Measurements from ENCODE around the gene CYBRD1.
A peak's percentile ranks its signal among the peaks of the same experiment; 100 is the strongest.

The CYBRD1 gene

GRCh38 chr2:171557363-171557762, 35.1 kb downstream of the CYBRD1 start:
- DNase-seq = no peak

- no peak for DNase-seq
Observed at GRCh38 chr2:171563301-171563700, 41.0 kb downstream of the CYBRD1 start.

- no peak for DNase-seq
Observed at GRCh38 chr2:171564463-171564862, 42.2 kb downstream of the CYBRD1 start.

GRCh38 chr2:171566057-171566456, 43.8 kb downstream of the CYBRD1 start:
- no peak for DNase-seq

GRCh38 chr2:171566753-171567152, 44.5 kb downstream of the CYBRD1 start:
- DNase-seq = no peak

- DNase-seq = no peak
Observed at GRCh38 chr2:171568089-171568488, 45.8 kb downstream of the CYBRD1 start.

- DNase-seq = no peak
Observed at GRCh38 chr2:171571721-171572120, 49.4 kb downstream of the CYBRD1 start.

DNA sequence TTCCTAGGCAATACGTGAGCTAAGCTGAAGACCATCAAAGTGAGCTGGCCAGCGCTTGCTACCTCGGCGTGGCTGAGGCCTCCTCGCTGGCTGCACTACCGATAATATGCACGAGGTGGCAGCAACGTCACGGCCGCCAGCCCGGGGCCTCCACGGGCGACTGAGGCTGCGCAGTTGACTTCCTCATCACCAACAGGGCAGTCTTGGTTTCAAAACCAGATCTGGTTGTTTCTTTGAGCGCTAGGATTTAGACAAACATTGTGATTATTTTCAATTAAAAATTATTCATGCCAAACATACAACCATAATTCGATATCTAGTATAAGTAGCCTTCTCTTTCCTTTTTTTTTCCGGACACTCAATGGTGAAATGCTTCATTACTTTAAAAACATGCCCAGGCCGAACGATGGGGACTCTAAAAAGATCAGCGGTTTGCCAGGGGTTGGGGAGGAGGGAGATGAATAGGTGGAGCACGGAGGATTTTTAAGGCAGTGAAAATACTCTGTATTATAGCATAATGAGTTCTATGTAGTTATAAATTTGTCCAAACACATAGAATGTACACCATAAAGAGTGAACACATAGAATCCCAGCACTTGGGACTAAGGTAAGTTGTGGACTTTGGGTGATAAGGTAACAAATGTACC, 52.0 kb downstream of the CYBRD1 start:
- no peak for DNase-seq

DNA sequence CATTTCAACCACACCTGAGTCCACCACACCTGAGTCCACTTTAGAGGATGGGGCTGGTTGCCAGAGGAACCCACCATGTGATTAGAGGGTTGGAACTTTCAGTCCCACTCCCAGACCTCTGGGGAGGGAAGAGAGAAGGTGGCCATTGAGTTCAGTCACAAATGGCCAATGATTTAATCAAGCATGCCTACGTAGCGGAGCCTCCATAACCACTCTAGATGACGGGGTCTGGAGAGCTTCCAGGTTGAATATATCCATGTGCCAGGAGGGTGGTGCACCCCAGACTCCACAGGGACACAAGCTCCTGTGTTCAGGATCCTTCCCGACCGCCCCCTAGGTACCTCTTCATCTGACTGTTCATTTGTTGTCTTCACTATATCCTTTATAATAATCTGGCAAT, 53.3 kb downstream of the CYBRD1 start:
- DNase-seq = no peak

GRCh38 chr2:171578127-171578803, 56.0 kb downstream of the CYBRD1 start:
- DNase-seq = no peak

- no peak for DNase-seq
Observed at GRCh38 chr2:171579481-171579880, 57.2 kb downstream of the CYBRD1 start.

- no peak for DNase-seq
Observed at GRCh38 chr2:171583566-171583965, 61.3 kb downstream of the CYBRD1 start.

GRCh38 chr2:171584001-171584400, 61.7 kb downstream of the CYBRD1 start:
- no peak for DNase-seq

DNA sequence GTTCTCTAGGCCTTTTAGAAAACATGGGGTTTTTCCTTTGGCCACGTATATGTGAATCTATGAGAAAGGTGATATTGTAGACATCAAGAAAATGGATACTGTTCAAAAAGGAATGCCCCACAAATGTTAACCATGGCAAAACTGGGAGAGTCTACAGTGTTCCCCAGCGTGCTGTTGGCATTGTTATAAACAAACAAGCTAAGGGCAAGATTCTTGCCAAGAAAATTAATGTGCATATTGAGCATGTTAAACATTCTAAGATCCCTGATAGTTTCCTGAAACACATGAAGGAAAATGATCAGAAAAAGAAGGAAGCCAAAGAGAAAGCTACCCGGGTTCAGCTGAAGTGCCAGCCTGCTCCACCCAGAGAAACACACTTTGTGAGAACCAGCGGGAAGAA, 64.9 kb downstream of the CYBRD1 start:
- no peak for DNase-seq

- no peak for DNase-seq
Observed at GRCh38 chr2:171587567-171587966, 65.3 kb downstream of the CYBRD1 start.

GRCh38 chr2:171590116-171590515, 67.8 kb downstream of the CYBRD1 start:
- DNase-seq = no peak

GRCh38 chr2:171592036-171592555, 69.8 kb downstream of the CYBRD1 start:
- no peak for DNase-seq

DNA sequence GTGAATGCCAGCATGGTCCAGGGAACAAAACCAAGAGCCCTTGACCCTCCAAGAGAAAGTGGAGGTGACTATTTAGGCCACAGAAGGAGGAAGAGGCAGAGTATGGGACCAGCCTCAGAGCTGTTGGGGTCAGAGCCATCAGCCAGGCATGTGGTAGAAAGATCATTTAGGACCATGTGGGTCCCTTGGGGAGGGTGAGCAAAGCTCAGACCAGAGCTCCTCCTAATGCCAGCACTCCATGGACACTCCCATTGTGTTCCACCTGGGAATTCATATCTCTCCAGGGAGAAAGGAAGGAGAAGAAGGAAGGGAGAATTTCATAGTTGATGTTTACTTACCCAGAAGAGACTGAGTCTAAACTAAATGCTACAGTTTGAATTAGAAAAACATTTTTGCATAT, 73.2 kb downstream of the CYBRD1 start:
- DNase-seq = no peak

DNA sequence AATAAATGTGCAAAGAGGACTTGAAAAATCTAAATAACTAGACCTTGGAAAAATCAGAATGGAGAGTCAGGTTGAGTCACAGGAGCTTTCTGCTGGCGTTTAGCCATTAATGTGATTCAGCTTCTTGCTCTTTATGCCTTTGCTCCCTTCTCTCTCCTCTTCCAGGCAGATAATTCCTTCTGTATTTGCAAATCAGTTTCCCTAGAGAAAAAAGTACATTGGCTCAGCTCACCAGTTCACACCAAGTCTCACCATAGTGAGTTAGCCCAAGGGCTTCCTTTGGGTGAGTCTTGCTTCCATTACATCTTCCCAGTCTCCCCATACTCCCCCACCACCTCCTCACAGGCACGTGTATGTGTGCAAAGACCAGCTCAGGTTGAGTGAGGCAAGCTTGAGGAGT, 73.6 kb downstream of the CYBRD1 start:
- no peak for DNase-seq

DNA sequence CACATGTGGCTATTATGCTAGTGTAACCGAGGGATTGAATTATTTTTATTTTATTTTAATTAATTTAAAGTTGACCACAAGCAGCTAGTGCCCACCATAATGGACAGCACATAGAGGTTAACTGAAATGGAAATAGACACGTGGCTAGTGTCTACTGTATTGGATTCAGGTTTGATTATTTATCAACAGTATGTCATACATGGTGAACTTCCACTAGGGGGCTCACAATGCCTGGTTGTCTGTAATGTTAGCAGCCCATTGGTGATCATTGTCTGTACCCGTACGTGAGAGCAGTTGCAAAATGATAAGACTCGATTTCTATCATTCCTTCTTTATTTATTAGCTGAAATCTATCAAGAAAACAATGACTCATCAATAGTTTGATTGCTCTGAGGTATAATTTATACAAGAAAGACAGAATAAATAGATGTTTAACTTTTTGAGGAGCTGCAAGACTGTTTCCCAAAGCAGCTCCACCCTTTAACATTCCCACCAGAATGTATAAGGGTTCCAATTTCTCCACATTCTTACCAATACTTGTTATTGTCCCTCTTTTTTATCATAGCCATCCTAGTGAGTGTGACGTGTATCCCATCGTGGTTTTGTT, 76.5 kb downstream of the CYBRD1 start:
- peak; percentile 79 to 81 for DNase-seq

GRCh38 chr2:171600126-171600525, 77.9 kb downstream of the CYBRD1 start:
- DNase-seq = no peak

DNA sequence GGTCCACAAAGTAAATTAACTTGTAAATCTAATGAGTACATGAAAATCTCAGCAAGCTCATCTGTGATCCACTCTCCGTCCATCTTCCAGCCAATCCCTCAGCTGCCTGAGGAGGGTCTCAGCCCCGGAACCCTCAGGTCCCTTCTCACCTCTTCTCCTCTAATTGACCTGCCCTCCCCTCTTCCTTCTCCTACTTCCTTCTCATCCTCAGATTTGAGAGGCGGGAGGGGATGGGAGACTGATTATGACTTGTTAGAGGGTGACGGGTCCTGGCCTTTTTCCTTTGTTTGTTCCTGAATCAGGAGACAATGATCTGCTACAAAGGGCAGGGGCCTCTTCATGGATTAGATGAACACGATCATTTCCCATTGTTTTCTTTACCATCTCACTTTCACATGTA, 80.1 kb downstream of the CYBRD1 start:
- no peak for DNase-seq
